Calu3 (cell line): ENCODE data around the gene CNTN5. TPM values are rescaled to one million over a fixed set of nuclear protein-coding genes. Genes with fewer than 3 reads are reported as not detected.

Experiments
- BruUV-seq: library from RNA; stranded (reverse); fragments of 400-500 nt; replicated peaks from 2 replicates; lab custom pipeline; 2021; lab: Mats Ljungman, UMichigan
- CTCF ChIA-PET: fragments of 300-600 bp; sonication (Branson Sonifier 250); formaldehyde crosslinking; loops from one replicate; lab custom pipeline; 2022; ENCODE audit warnings: antibody characterized with exemption; lab: Charles Lee
- DNase-seq: peaks from one replicate; pipeline ENCODE4 v3.0.0; 2022
- H3K27ac Mint-ChIP-seq: one replicate; pipeline ENCODE4 v1.8.0; 2022; ENCODE audit warnings: mixed read lengths; ENCODE audit not compliant: unreplicated experiment
- H3K27me3 Mint-ChIP-seq: one replicate; pipeline ENCODE4 v1.8.0; 2022; ENCODE audit warnings: mixed read lengths; ENCODE audit not compliant: unreplicated experiment
- H3K36me3 Mint-ChIP-seq: one replicate; pipeline ENCODE4 v1.8.0; 2022; ENCODE audit warnings: mild to moderate bottlenecking, moderate library complexity, mixed read lengths; ENCODE audit not compliant: insufficient read depth, unreplicated experiment
- H3K4me1 Mint-ChIP-seq: one replicate; pipeline ENCODE4 v1.8.0; 2022; ENCODE audit warnings: mild to moderate bottlenecking, low read depth, mixed read lengths; ENCODE audit not compliant: unreplicated experiment
- H3K4me3 Mint-ChIP-seq: one replicate; pipeline ENCODE4 v1.8.0; 2022; ENCODE audit warnings: mild to moderate bottlenecking, low read depth, moderate library complexity, mixed read lengths; ENCODE audit not compliant: unreplicated experiment
- H3K9me3 Mint-ChIP-seq: one replicate; pipeline ENCODE4 v1.8.0; 2022; ENCODE audit warnings: low read depth, mixed read lengths; ENCODE audit not compliant: unreplicated experiment
- intact Hi-C: fragments of 100-400 bp; cut with micrococcal nuclease; formaldehyde crosslinking; loops from one replicate; pipeline ENCODE4 v1.10.0; 2022; ENCODE audit not compliant: unreplicated experiment
- total RNA-seq: library from RNA; stranded (reverse); gene quantifications from 2 replicates; pipeline ENCODE4 v1.2.3, GENCODE V29; 2022
- TF ChIP-seq, protein P1 (sequence below): fragments of 200-600 bp; IDR thresholded peaks from one replicate; pipeline ENCODE4 v1.8.0; 2022; ENCODE audit warnings: antibody characterized with exemption; ENCODE audit not compliant: unreplicated experiment

Gene CNTN5
- total RNA-seq, 1 experiment from 2014 or later: not detected

- intact Hi-C loops: no loop called here
- no peaks in the 10 kb centered on the region for H3K9me3 Mint-ChIP-seq
- H3K27ac Mint-ChIP-seq: no peak overlapping the region
- TF ChIP-seq, protein P1, sequence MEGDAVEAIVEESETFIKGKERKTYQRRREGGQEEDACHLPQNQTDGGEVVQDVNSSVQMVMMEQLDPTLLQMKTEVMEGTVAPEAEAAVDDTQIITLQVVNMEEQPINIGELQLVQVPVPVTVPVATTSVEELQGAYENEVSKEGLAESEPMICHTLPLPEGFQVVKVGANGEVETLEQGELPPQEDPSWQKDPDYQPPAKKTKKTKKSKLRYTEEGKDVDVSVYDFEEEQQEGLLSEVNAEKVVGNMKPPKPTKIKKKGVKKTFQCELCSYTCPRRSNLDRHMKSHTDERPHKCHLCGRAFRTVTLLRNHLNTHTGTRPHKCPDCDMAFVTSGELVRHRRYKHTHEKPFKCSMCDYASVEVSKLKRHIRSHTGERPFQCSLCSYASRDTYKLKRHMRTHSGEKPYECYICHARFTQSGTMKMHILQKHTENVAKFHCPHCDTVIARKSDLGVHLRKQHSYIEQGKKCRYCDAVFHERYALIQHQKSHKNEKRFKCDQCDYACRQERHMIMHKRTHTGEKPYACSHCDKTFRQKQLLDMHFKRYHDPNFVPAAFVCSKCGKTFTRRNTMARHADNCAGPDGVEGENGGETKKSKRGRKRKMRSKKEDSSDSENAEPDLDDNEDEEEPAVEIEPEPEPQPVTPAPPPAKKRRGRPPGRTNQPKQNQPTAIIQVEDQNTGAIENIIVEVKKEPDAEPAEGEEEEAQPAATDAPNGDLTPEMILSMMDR: no peak
- H3K36me3 Mint-ChIP-seq: no peaks in the 10 kb centered on the region
- DNase-seq: no peak
- no peak overlapping the region for H3K4me3 Mint-ChIP-seq
- H3K4me1 Mint-ChIP-seq: no peaks in the 10 kb centered on the region
- CTCF ChIA-PET: no interaction called here
- H3K27me3 Mint-ChIP-seq: no peaks in the 10 kb centered on the region
- BruUV-seq: no TSS peak
Observed at GRCh38 chr11:99443276-99443675, 422.5 kb downstream of the CNTN5 start.

DNA sequence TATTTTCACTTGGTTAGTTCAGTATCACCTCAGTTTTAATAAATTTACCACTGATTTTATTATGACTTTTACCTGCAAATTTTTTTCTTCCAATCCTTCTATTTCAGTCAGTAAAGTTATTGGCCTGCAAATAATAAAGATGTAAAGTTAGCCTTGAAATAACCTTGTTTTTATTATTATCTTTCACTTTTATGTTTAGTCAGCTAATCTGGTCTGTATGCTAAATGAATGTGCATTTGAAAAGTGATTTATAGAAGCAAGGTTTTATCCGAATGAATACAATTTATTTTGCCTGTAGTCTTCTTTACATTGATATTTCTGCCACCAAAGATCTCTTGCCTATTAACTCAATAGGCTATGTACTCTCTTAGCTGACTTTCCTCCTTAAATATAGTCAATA, 425.7 kb downstream of the CNTN5 start:
- no peak for DNase-seq
- CTCF ChIA-PET: no interaction called here
- Mint-ChIP-seq H3K27me3 (no peaks in the 10 kb centered on the region), H3K36me3 (no peaks in the 10 kb centered on the region), H3K9me3 (no peaks in the 10 kb centered on the region), H3K4me3 (no peak overlapping the region), H3K27ac (no peak overlapping the region), H3K4me1 (no peaks in the 10 kb centered on the region)
- no TSS peak for BruUV-seq
- TF ChIP-seq, protein P1: no peak
- intact Hi-C loops: no loop called here

DNA sequence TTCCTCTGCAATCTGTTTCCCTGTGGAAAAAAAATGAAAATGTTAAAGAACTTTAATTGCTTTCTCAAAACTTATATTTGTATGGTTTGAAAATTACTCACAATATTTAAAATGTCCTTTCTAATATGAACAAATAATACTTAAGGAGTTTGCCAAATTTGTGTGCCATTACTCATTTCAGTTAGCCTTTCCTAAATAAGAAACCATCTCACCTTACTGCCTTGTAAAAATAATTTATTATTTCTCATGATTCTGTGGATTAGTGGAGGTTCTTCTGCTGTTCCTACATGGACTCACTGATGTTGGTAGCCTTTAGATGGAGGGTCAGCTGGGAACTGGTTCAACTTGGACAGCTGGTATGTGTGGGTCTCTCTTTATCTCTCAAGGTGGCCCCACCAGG, 428.6 kb downstream of the CNTN5 start:
- H3K4me3 Mint-ChIP-seq: no peak overlapping the region
- intact Hi-C loops: no loop called here
- H3K4me1 Mint-ChIP-seq: no peaks in the 10 kb centered on the region
- CTCF ChIA-PET: no interaction called here
- H3K27ac Mint-ChIP-seq: no peak overlapping the region
- no peaks in the 10 kb centered on the region for H3K27me3 Mint-ChIP-seq
- H3K9me3 Mint-ChIP-seq: no peaks in the 10 kb centered on the region
- BruUV-seq: no TSS peak
- no peak for DNase-seq
- TF ChIP-seq, protein P1: no peak
- H3K36me3 Mint-ChIP-seq: no peaks in the 10 kb centered on the region

DNA sequence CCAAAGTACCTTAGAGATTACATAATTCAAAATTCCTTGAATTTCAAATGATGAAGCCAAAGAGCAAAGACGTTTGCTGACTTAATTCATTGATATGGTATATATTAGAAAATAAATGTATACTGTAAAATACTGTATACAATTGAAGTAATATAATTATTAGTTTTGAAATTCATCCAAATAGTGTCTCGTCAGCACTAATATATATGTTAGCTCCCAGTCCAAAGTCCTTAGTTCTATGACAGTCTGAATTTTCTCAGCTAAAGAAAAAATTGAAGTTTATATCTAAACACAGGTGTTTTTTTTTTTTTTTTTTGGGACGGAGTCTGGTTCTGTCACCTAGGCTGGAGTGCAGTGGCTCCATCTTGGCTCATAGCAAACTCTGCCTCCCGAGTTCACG, 431.3 kb downstream of the CNTN5 start:
- DNase-seq: no peak
- BruUV-seq: no TSS peak
- H3K27me3 Mint-ChIP-seq: no peaks in the 10 kb centered on the region
- H3K4me1 Mint-ChIP-seq: no peaks in the 10 kb centered on the region
- no peaks in the 10 kb centered on the region for H3K36me3 Mint-ChIP-seq
- H3K27ac Mint-ChIP-seq: no peak overlapping the region
- CTCF ChIA-PET: no interaction called here
- intact Hi-C loops: no loop called here
- TF ChIP-seq, protein P1: no peak
- no peak overlapping the region for H3K4me3 Mint-ChIP-seq
- H3K9me3 Mint-ChIP-seq: no peaks in the 10 kb centered on the region
